Activated CD4-positive, alpha-beta T cell treated with anti-CD3 and anti-CD28 coated beads for 36 hours (primary cell): ENCODE measurements around the gene SH2D2A. TPM values are rescaled to one million over a fixed set of nuclear protein-coding genes. Genes with fewer than 3 reads are reported as not detected.

Experiments
- ATAC-seq: fragments of 200-7000 bp; cut with Tn5 transposase; one replicate; pipeline ENCODE4 v1.10.0; 2021; ENCODE audit warnings: mild to moderate bottlenecking, moderate library complexity
- CTCF ChIA-PET: fragments of 350-600 bp; sonication (Branson Sonifier 250); formaldehyde crosslinking; loops from one replicate; lab custom pipeline; 2021; ENCODE audit warnings: antibody characterized with exemption; lab: Charles Lee
- POLR2A ChIA-PET: fragments of 350-600 bp; sonication (Branson Sonifier 250); formaldehyde crosslinking; loops from one replicate; lab custom pipeline; 2021; ENCODE audit warnings: antibody characterized with exemption, inconsistent platforms; lab: Charles Lee
- DNase-seq: peaks from one replicate; pipeline ENCODE4 v3.0.0-alpha.2; 2020
- H3K27ac Mint-ChIP-seq: one replicate; pipeline ENCODE4 v1.8.0; 2021; ENCODE audit warnings: mixed read lengths
- H3K27me3 Mint-ChIP-seq: one replicate; pipeline ENCODE4 v1.8.0; 2021; ENCODE audit warnings: mixed read lengths
- H3K36me3 Mint-ChIP-seq: one replicate; pipeline ENCODE4 v1.8.0; 2021; ENCODE audit warnings: low read depth, mixed read lengths
- H3K4me1 Mint-ChIP-seq: one replicate; pipeline ENCODE4 v1.8.0; 2021; ENCODE audit warnings: mixed read lengths
- H3K4me3 Mint-ChIP-seq: one replicate; pipeline ENCODE4 v1.8.0; 2021; ENCODE audit warnings: mild to moderate bottlenecking, moderate library complexity, mixed read lengths
- H3K9me3 Mint-ChIP-seq: one replicate; pipeline ENCODE4 v1.8.0; 2021; ENCODE audit warnings: low read depth, mixed read lengths
- intact Hi-C, 2 experiments: fragments of 100-400 bp; cut with DNase I in 1 of 2; cut with micrococcal nuclease in 1 of 2; formaldehyde crosslinking; loops; one replicate each; pipeline versions ENCODE4 v1.14.2 to v1.15.1; 2022 to 2024; cut with DNase I, micrococcal nuclease
- total RNA-seq, 2 experiments: library from RNA; stranded (reverse); gene quantifications; one replicate each; pipeline ENCODE4 v1.2.3, GENCODE V29; 2021

Gene SH2D2A
- total RNA-seq, 2 experiments from 2014 or later, result 189 to 211 TPM

DNA sequence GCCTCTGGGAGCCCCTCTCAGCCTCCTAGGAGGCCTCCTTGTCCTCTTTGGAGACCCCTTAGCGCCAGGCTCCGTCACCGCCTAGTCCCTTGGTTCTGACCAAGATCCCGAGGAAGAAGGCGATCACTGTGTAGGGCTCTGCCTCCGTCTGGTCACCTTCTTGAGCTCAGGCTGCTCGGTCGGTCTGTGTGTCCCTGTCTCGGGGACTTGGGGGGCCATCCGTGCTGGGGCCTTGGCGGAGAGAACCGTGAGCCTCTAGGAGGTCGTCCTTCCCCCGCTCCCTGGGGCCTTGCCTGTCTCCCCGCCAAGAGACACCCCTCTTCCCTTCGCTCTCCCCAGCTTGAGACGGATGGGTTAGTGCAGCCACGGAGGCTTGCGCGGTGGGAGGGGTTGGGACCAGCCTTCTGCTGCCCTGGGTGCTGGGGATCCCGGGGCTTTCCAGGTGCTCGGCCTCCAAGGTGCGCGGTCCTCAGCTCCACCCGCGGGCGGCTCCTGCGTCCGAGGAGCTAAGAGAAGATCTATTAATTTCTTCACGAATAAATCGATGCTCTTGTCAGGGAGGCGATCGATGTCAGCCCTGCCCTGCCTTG, 43.0 kb upstream of the SH2D2A start:
- H3K9me3 Mint-ChIP-seq, result no peaks in the 10 kb centered on the region
- CTCF ChIA-PET, result interaction anchor here (0.6 to 6.7 kb wide), 42 partner anchors 11 to 297 kb away, joined by 3 to 109 read pairs (median 5); partner anchors contain the start of genes ISG20L2, METTL25B, MRPL24 and NAXE
- H3K27ac Mint-ChIP-seq, result no peak overlapping the region
- peak; percentile 37 for DNase-seq
- H3K4me3 Mint-ChIP-seq, result peak overlapping the region; percentile 56
- peaks cover 25% of the 10 kb centered on the region for H3K4me1 Mint-ChIP-seq
- H3K27me3 Mint-ChIP-seq, result peaks cover 48% of the 10 kb centered on the region
- H3K36me3 Mint-ChIP-seq, result no peaks in the 10 kb centered on the region
- intact Hi-C loops, result loop anchor here (1.0 to 5.0 kb wide), 10 partner anchors 20 to 172 kb away; partner anchors contain the start of gene SH2D2A (in 1 of the 2)
- POLR2A ChIA-PET, result interaction anchor here (0.7 to 2.0 kb wide), 7 partner anchors 46 to 134 kb away, joined by 3 to 7 read pairs (median 3); no protein-coding TSS in a partner anchor
- no peak for ATAC-seq

DNA sequence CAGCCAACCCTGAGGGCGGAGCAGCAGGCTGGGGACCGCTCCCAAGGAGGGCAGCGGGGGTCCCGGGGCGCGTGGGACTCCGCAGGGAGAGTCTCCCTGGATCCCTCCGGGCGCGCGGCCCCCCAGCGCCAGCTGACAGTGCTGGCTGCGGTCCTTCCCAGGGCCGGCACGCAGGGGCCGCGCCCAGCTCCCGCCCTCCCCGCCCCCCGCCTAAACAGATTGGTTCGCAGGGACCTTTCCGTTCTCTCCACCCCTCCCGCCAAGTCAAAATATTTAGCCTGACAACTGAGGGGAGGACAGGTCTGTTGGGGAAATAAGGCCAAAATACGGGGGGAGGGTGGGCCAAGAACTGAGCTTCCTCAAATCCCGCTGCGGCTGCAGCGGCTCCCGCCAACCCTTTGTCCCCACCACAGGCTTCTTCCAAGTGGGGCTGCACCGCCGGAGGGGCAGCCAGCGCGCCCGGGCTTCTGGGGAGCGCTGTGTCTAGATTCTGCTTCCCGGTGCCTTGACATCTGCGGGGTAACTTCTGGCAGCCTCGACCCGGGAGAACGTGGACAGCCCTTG, 42.4 kb upstream of the SH2D2A start, which contains the start of gene INSRR:
Gene INSRR, minus strand, starts transcription at position 159 of the 564 bp plus-strand sequence. CDS start 496 bp downstream, outside the sequence.
- Mint-ChIP-seq H3K4me1 (peaks cover 25% of the 10 kb centered on the region), H3K36me3 (no peaks in the 10 kb centered on the region), H3K4me3 (peak within 1 kb of the TSS; percentile 56), H3K27ac (no peak within 1 kb of the TSS), H3K27me3 (peaks cover 47% of the 10 kb centered on the region), H3K9me3 (no peaks in the 10 kb centered on the region)
- CTCF ChIA-PET, result interaction anchor here (0.6 to 6.7 kb wide), 29 partner anchors 10 to 267 kb away, joined by 3 to 109 read pairs (median 7); partner anchors contain the start of genes ISG20L2, METTL25B, NAXE and PRCC
- DNase-seq, result no peak
- intact Hi-C loops, result no loop called here
- no peak for ATAC-seq
- POLR2A ChIA-PET, result interaction anchor here (0.7 to 1.3 kb wide), 5 partner anchors 45 to 59 kb away, joined by 3 to 4 read pairs (median 3); no protein-coding TSS in a partner anchor

GRCh38 chr1:156858555-156858956, 41.9 kb upstream of the SH2D2A start:
- POLR2A ChIA-PET, result interaction anchor here (0.6 to 1.3 kb wide), 2 partner anchors 36 to 59 kb away, joined by 3 read pairs; no protein-coding TSS in a partner anchor
- ATAC-seq, result no peak
- H3K27me3 Mint-ChIP-seq, result peaks cover 42% of the 10 kb centered on the region
- no peaks in the 10 kb centered on the region for H3K9me3 Mint-ChIP-seq
- CTCF ChIA-PET, result interaction anchor here (0.5 to 6.7 kb wide), 15 partner anchors 9 to 169 kb away, joined by 3 to 86 read pairs (median 8); partner anchors contain the start of genes ISG20L2 and METTL25B
- H3K27ac Mint-ChIP-seq, result no peak overlapping the region
- intact Hi-C loops, result no loop called here
- H3K4me3 Mint-ChIP-seq, result no peak overlapping the region
- H3K36me3 Mint-ChIP-seq, result no peaks in the 10 kb centered on the region
- no peak for DNase-seq
- peaks cover 22% of the 10 kb centered on the region for H3K4me1 Mint-ChIP-seq

- DNase-seq (no peak), ATAC-seq (no peak)
- CTCF ChIA-PET, result interaction anchor here (0.6 to 6.7 kb wide), 9 partner anchors 8 to 455 kb away, joined by 3 to 86 read pairs (median 4); partner anchors contain the start of genes ISG20L2 and METTL25B
- Mint-ChIP-seq H3K9me3 (no peaks in the 10 kb centered on the region), H3K27ac (no peak overlapping the region), H3K27me3 (peaks cover 36% of the 10 kb centered on the region), H3K4me1 (peaks cover 12% of the 10 kb centered on the region), H3K36me3 (no peaks in the 10 kb centered on the region), H3K4me3 (no peak overlapping the region)
- intact Hi-C loops, result no loop called here
- POLR2A ChIA-PET, result interaction anchor here (0.7 kb wide), 1 partner anchor 110 kb away, joined by 3 read pairs; no protein-coding TSS in a partner anchor
Observed at GRCh38 chr1:156857532-156857931, 40.9 kb upstream of the SH2D2A start.

DNA sequence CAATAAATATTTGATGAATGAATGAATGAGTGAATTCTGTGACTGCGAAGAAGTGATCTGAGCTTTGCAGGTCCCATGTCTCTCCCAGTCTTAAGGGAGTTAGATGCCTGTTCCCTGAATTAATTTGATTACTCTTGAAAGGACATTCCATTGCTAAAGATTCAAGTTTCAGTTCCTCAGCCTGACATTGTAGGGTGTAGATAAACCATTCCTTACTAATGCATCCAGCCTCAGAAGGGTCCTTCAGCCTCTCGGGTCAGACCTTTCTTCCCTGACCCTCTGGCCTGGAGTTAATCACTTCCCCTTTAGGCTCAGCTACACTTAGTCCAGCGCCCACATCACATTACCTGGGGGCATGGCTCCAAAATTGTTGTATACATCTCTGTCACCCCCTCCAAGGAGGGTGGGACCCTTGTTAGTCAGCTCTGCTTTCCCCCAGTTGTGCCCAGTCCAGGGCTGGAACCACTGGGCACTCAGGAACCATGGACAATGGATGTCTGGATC, 39.7 kb upstream of the SH2D2A start:
- DNase-seq, result no peak
- Mint-ChIP-seq H3K4me1 (peaks cover 6% of the 10 kb centered on the region), H3K27me3 (peaks cover 26% of the 10 kb centered on the region), H3K36me3 (no peaks in the 10 kb centered on the region), H3K27ac (no peak overlapping the region), H3K9me3 (no peaks in the 10 kb centered on the region), H3K4me3 (no peak overlapping the region)
- intact Hi-C loops, result no loop called here
- no peak for ATAC-seq
- ChIA-PET CTCF (interaction anchor here (0.7 to 3.1 kb wide), 6 partner anchors 15 to 230 kb away, joined by 3 to 20 read pairs (median 3); no protein-coding TSS in a partner anchor), POLR2A (no interaction called here)

GRCh38 chr1:156854634-156855033, 38.0 kb upstream of the SH2D2A start:
- Mint-ChIP-seq H3K27me3 (peaks cover 20% of the 10 kb centered on the region), H3K36me3 (no peaks in the 10 kb centered on the region), H3K4me1 (peaks cover 1% of the 10 kb centered on the region), H3K4me3 (no peak overlapping the region), H3K27ac (no peak overlapping the region), H3K9me3 (no peaks in the 10 kb centered on the region)
- ChIA-PET POLR2A (no interaction called here), CTCF (interaction anchor here (0.6 to 1.3 kb wide), 4 partner anchors 16 to 135 kb away, joined by 3 to 5 read pairs (median 4); no protein-coding TSS in a partner anchor)
- DNase-seq, result no peak
- intact Hi-C loops, result no loop called here
- no peak for ATAC-seq

- Mint-ChIP-seq H3K4me1 (peaks cover 5% of the 10 kb centered on the region), H3K9me3 (no peaks in the 10 kb centered on the region), H3K27ac (no peak overlapping the region), H3K27me3 (peaks cover 18% of the 10 kb centered on the region), H3K36me3 (no peaks in the 10 kb centered on the region), H3K4me3 (no peak overlapping the region)
- DNase-seq (no peak), ATAC-seq (no peak)
- intact Hi-C loops, result no loop called here
- CTCF ChIA-PET, result interaction anchor here (0.5 to 2.2 kb wide), 4 partner anchors 8 to 169 kb away, joined by 3 to 10 read pairs (median 4); no protein-coding TSS in a partner anchor
- POLR2A ChIA-PET, result no interaction called here
Observed at GRCh38 chr1:156853761-156854160, 37.1 kb upstream of the SH2D2A start.

DNA sequence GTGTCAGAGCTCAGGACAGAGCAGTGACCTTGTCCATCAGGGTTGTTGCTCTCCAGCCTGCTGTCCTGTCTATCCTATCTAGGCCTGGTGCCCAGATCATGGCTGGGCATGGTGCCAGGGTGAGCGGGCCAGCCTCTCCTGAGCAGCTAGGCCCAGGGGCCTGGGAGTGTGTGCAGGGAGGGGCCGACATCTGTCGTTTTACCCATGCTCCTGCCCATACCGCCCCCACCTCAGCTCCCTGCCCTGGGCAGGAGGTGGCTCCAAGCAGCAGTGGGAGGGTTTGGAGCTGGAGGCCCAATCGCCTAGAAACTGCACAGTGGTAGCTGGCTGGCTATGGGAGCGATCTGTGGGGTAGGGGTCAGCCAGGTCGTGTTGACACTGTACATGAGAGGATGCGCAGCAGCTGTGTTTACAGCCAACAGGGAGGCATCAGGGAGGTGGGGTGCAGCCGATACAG, 35.8 kb upstream of the SH2D2A start:
- ATAC-seq (no peak), DNase-seq (no peak)
- ChIA-PET POLR2A (no interaction called here), CTCF (interaction anchor here (1.0 to 2.2 kb wide), 4 partner anchors 9 to 126 kb away, joined by 3 to 10 read pairs (median 6); no protein-coding TSS in a partner anchor)
- H3K27ac Mint-ChIP-seq, result no peak overlapping the region
- no peaks in the 10 kb centered on the region for H3K36me3 Mint-ChIP-seq
- peaks cover 13% of the 10 kb centered on the region for H3K4me1 Mint-ChIP-seq
- intact Hi-C loops, result no loop called here
- no peak overlapping the region for H3K4me3 Mint-ChIP-seq
- no peaks in the 10 kb centered on the region for H3K9me3 Mint-ChIP-seq
- peaks cover 7% of the 10 kb centered on the region for H3K27me3 Mint-ChIP-seq

DNA sequence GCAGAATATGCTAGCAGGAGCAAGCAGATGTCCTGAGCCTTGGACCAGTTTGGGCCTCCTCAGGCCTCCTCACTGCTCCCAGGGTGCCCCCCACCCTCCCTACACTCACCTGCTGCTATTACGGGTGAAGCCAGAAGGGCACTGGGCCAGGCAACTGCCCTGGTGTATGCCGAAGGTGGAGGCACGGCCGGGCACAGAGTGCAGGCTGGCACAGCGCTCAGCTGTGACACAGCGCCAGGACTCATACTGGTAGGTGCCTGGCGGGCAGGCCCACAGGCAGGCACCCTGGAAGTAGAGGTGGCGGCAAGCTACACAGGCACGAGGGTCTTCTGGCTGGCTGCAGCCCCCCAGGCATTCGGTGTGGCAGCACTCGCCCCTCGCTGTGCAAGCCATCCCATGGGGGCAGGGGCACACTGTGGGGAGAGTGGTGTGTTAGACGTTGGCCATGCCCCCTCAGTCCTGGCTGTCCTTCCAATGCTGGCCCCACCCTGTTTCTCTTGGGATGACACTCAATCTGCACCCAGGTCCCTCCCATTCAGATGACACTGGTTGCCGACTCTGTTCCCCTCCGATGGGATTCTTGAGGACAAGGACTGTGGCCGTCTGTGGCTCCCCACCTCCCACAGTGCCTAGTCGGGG, 35.2 kb upstream of the SH2D2A start:
- intact Hi-C loops, result no loop called here
- POLR2A ChIA-PET, result no interaction called here
- no peaks in the 10 kb centered on the region for H3K36me3 Mint-ChIP-seq
- H3K9me3 Mint-ChIP-seq, result no peaks in the 10 kb centered on the region
- no peak overlapping the region for H3K27ac Mint-ChIP-seq
- DNase-seq (no peak), ATAC-seq (no peak)
- peaks cover 13% of the 10 kb centered on the region for H3K4me1 Mint-ChIP-seq
- CTCF ChIA-PET, result interaction anchor here (1.0 to 2.2 kb wide), 3 partner anchors 13 to 126 kb away, joined by 3 to 10 read pairs (median 8); no protein-coding TSS in a partner anchor
- peaks cover 12% of the 10 kb centered on the region for H3K27me3 Mint-ChIP-seq
- H3K4me3 Mint-ChIP-seq, result no peak overlapping the region

DNA sequence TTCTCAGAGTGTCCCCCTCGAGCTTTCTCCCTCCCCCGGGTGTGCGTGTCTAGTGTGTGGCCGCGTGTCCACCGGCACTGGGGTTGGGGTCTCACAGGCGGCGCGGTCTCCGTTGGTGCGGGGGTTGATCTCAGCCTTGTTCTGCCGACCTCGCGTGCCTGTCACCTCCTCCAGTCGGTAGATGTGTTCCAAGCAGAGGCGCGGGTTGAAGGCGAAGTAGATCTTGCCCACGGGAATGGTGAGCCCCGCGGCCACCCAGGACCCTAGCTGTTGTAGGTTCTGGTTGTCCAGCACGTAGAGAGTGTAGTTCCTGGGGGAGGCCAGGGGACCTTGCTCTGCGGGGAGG, 32.5 kb upstream of the SH2D2A start:
- no peak for DNase-seq
- Mint-ChIP-seq H3K36me3 (no peaks in the 10 kb centered on the region), H3K4me3 (peak overlapping the region; percentile 53), H3K27ac (peak overlapping the region; percentile 64), H3K27me3 (peaks cover 29% of the 10 kb centered on the region), H3K9me3 (no peaks in the 10 kb centered on the region), H3K4me1 (peaks cover 19% of the 10 kb centered on the region)
- peak; percentile 3 for ATAC-seq
- intact Hi-C loops, result no loop called here
- ChIA-PET POLR2A (interaction anchor here (0.6 to 0.7 kb wide), 2 partner anchors 42 to 79 kb away, joined by 3 to 6 read pairs; no protein-coding TSS in a partner anchor), CTCF (interaction anchor here (0.5 to 5.9 kb wide), 7 partner anchors 9 to 292 kb away, joined by 3 to 51 read pairs (median 4); partner anchors contain the start of genes INSRR and NTRK1)
